ENCODE measurements around the gene MCTP1.

MCTP1 gene

DNA sequence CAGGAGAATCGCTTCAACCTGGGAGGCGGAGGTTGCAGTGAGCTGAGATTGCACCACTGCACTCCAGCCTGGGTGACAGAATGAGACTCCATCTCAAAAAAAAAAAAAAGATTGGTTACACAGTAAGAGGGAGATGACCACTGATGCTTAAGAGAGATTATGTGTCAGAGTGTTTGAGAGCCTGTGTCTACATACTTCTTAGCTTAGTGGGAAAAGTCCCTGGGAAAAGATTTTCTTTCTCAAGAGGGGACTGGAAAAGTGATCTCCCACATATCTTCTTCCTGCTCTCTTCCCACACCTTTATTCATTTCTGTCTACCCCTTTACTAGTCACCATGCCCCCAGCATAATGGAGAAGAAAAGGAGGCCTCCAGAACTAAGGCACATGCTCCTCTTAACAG, 55.2 kb downstream of the MCTP1 start:
- Histone ChIP-seq H4K8ac (ENCODE audit: low read depth, low read length) (no peak overlapping the region), H3K27ac (ENCODE audit: low read depth, low read length) (no peak overlapping the region), H2BK15ac (replicated peaks; ENCODE audit: low read depth) (no peak overlapping the region), H3K79me1 (ENCODE audit: low read length) (no peaks in the 10 kb centered on the region), H3K4ac (ENCODE audit: low read depth, low read length) (no peak overlapping the region), H3K56ac (ENCODE audit: low read length) (no peak overlapping the region), H2BK120ac (ENCODE audit: low read depth, low read length) (no peak overlapping the region), H3K18ac (ENCODE audit: low read length) (no peak overlapping the region), H3K27me3 (ENCODE audit: insufficient read depth, low read length, poor library complexity) (no peaks in the 10 kb centered on the region), H3K4me2 (ENCODE audit: low read length) (no peak overlapping the region), H3K9ac (ENCODE audit: low read length) (no peak overlapping the region), H2AK5ac (ENCODE audit: low read length) (no peak overlapping the region), H3K4me1 (ENCODE audit: control insufficient read depth, low read depth, low read length) (no peaks in the 10 kb centered on the region), H3K4me3 (ENCODE audit: low read length) (no peak overlapping the region), H2BK5ac (ENCODE audit: low read length) (no peak overlapping the region), H4K5ac (ENCODE audit: low read length) (no peak overlapping the region), H3K23ac (ENCODE audit: low read length) (no peak overlapping the region), H3K79me2 (ENCODE audit: control insufficient read depth, insufficient read depth, low read length) (no peaks in the 10 kb centered on the region), H3K36me3 (ENCODE audit: control insufficient read depth, insufficient read depth, low read length) (no peaks in the 10 kb centered on the region)
- no peak for DNase-seq
- WGBS (ENCODE audit: extremely low coverage, insufficient coverage, low lambda C conversion rate): no CpG with 5 or more reads among the region's 2 CpGs

GRCh38 chr5:95224701-95225459, 60.0 kb downstream of the MCTP1 start:
- no peaks in the 10 kb centered on the region for H3K27me3 ChIP-seq (ENCODE audit: insufficient read depth, low read length, poor library complexity)

GRCh38 chr5:95223566-95224258, 61.2 kb downstream of the MCTP1 start:
- H2BK5ac ChIP-seq (ENCODE audit: low read length): no peak overlapping the region
- H2BK15ac ChIP-seq (replicated peaks; ENCODE audit: low read depth): no peak overlapping the region
- no peak overlapping the region for H3K27ac ChIP-seq (ENCODE audit: low read depth, low read length)
- H3K4me1 ChIP-seq (ENCODE audit: control insufficient read depth, low read depth, low read length): no peaks in the 10 kb centered on the region
- no peak overlapping the region for H3K4me3 ChIP-seq (ENCODE audit: low read length)
- no peak overlapping the region for H2AK5ac ChIP-seq (ENCODE audit: low read length)
- WGBS (ENCODE audit: extremely low coverage, insufficient coverage, low lambda C conversion rate): no CpG with 5 or more reads among the region's 2 CpGs
- DNase-seq: no peak
- H3K27me3 ChIP-seq (ENCODE audit: insufficient read depth, low read length, poor library complexity): no peaks in the 10 kb centered on the region
- H3K79me2 ChIP-seq (ENCODE audit: control insufficient read depth, insufficient read depth, low read length): no peaks in the 10 kb centered on the region
- H3K4me2 ChIP-seq (ENCODE audit: low read length): no peak overlapping the region
- H3K4ac ChIP-seq (ENCODE audit: low read depth, low read length): no peak overlapping the region
- no peak overlapping the region for H2BK120ac ChIP-seq (ENCODE audit: low read depth, low read length)
- H4K5ac ChIP-seq (ENCODE audit: low read length): no peak overlapping the region
- H3K36me3 ChIP-seq (ENCODE audit: control insufficient read depth, insufficient read depth, low read length): no peaks in the 10 kb centered on the region
- H3K79me1 ChIP-seq (ENCODE audit: low read length): no peaks in the 10 kb centered on the region
- H3K56ac ChIP-seq (ENCODE audit: low read length): no peak overlapping the region
- no peak overlapping the region for H3K23ac ChIP-seq (ENCODE audit: low read length)
- no peak overlapping the region for H3K9ac ChIP-seq (ENCODE audit: low read length)
- no peak overlapping the region for H3K18ac ChIP-seq (ENCODE audit: low read length)
- no peak overlapping the region for H4K8ac ChIP-seq (ENCODE audit: low read depth, low read length)

More at GRCh38 chr5:95224701-95225459, 60.0 kb downstream of the MCTP1 start:
- Histone ChIP-seq H4K5ac (ENCODE audit: low read length) (no peak overlapping the region), H3K23ac (ENCODE audit: low read length) (no peak overlapping the region), H3K79me1 (ENCODE audit: low read length) (no peaks in the 10 kb centered on the region), H3K4me1 (ENCODE audit: control insufficient read depth, low read depth, low read length) (no peaks in the 10 kb centered on the region), H3K4ac (ENCODE audit: low read depth, low read length) (no peak overlapping the region), H3K4me3 (ENCODE audit: low read length) (no peak overlapping the region), H2BK120ac (ENCODE audit: low read depth, low read length) (no peak overlapping the region), H3K79me2 (ENCODE audit: control insufficient read depth, insufficient read depth, low read length) (no peaks in the 10 kb centered on the region), H2BK5ac (ENCODE audit: low read length) (no peak overlapping the region), H4K8ac (ENCODE audit: low read depth, low read length) (no peak overlapping the region), H3K4me2 (ENCODE audit: low read length) (no peak overlapping the region), H3K9ac (ENCODE audit: low read length) (no peak overlapping the region), H3K56ac (ENCODE audit: low read length) (no peak overlapping the region), H3K27ac (ENCODE audit: low read depth, low read length) (no peak overlapping the region), H3K36me3 (ENCODE audit: control insufficient read depth, insufficient read depth, low read length) (no peaks in the 10 kb centered on the region), H3K18ac (ENCODE audit: low read length) (no peak overlapping the region), H2BK15ac (replicated peaks; ENCODE audit: low read depth) (no peak overlapping the region), H2AK5ac (ENCODE audit: low read length) (no peak overlapping the region)
- no peak for DNase-seq

GRCh38 chr5:95222836-95223235, 62.1 kb downstream of the MCTP1 start:
- no peak overlapping the region for H4K5ac ChIP-seq (ENCODE audit: low read length)
- H3K4me3 ChIP-seq (ENCODE audit: low read length): no peak overlapping the region
- H3K4me2 ChIP-seq (ENCODE audit: low read length): no peak overlapping the region
- no peak for DNase-seq
- no peak overlapping the region for H3K9ac ChIP-seq (ENCODE audit: low read length)
- WGBS (ENCODE audit: extremely low coverage, insufficient coverage, low lambda C conversion rate): no CpG with 5 or more reads among the region's 2 CpGs
- H3K79me1 ChIP-seq (ENCODE audit: low read length): no peaks in the 10 kb centered on the region
- H3K4me1 ChIP-seq (ENCODE audit: control insufficient read depth, low read depth, low read length): no peaks in the 10 kb centered on the region
- no peaks in the 10 kb centered on the region for H3K36me3 ChIP-seq (ENCODE audit: control insufficient read depth, insufficient read depth, low read length)
- H3K56ac ChIP-seq (ENCODE audit: low read length): no peak overlapping the region
- no peaks in the 10 kb centered on the region for H3K79me2 ChIP-seq (ENCODE audit: control insufficient read depth, insufficient read depth, low read length)
- H2BK120ac ChIP-seq (ENCODE audit: low read depth, low read length): no peak overlapping the region
- no peak overlapping the region for H3K27ac ChIP-seq (ENCODE audit: low read depth, low read length)
- H2AK5ac ChIP-seq (ENCODE audit: low read length): no peak overlapping the region
- H3K4ac ChIP-seq (ENCODE audit: low read depth, low read length): no peak overlapping the region
- H2BK15ac ChIP-seq (replicated peaks; ENCODE audit: low read depth): no peak overlapping the region
- H3K23ac ChIP-seq (ENCODE audit: low read length): no peak overlapping the region
- H4K8ac ChIP-seq (ENCODE audit: low read depth, low read length): no peak overlapping the region
- no peaks in the 10 kb centered on the region for H3K27me3 ChIP-seq (ENCODE audit: insufficient read depth, low read length, poor library complexity)
- no peak overlapping the region for H3K18ac ChIP-seq (ENCODE audit: low read length)
- no peak overlapping the region for H2BK5ac ChIP-seq (ENCODE audit: low read length)

- no peak overlapping the region for H3K4ac ChIP-seq (ENCODE audit: low read depth, low read length)
- no peak overlapping the region for H3K27ac ChIP-seq (ENCODE audit: low read depth, low read length)
- no peak overlapping the region for H2BK120ac ChIP-seq (ENCODE audit: low read depth, low read length)
- H3K27me3 ChIP-seq (ENCODE audit: insufficient read depth, low read length, poor library complexity): no peaks in the 10 kb centered on the region
- no peak overlapping the region for H3K4me2 ChIP-seq (ENCODE audit: low read length)
- no peak overlapping the region for H3K23ac ChIP-seq (ENCODE audit: low read length)
- H3K79me1 ChIP-seq (ENCODE audit: low read length): no peaks in the 10 kb centered on the region
- WGBS (ENCODE audit: extremely low coverage, insufficient coverage, low lambda C conversion rate): no CpG with 5 or more reads among the region's 2 CpGs
- no peak overlapping the region for H3K18ac ChIP-seq (ENCODE audit: low read length)
- no peak overlapping the region for H2BK5ac ChIP-seq (ENCODE audit: low read length)
- no peak overlapping the region for H4K5ac ChIP-seq (ENCODE audit: low read length)
- H3K56ac ChIP-seq (ENCODE audit: low read length): no peak overlapping the region
- no peak overlapping the region for H3K4me3 ChIP-seq (ENCODE audit: low read length)
- no peak overlapping the region for H3K9ac ChIP-seq (ENCODE audit: low read length)
- DNase-seq: no peak
- no peak overlapping the region for H4K8ac ChIP-seq (ENCODE audit: low read depth, low read length)
- H2AK5ac ChIP-seq (ENCODE audit: low read length): no peak overlapping the region
- no peaks in the 10 kb centered on the region for H3K79me2 ChIP-seq (ENCODE audit: control insufficient read depth, insufficient read depth, low read length)
- H3K4me1 ChIP-seq (ENCODE audit: control insufficient read depth, low read depth, low read length): no peaks in the 10 kb centered on the region
- H3K36me3 ChIP-seq (ENCODE audit: control insufficient read depth, insufficient read depth, low read length): no peaks in the 10 kb centered on the region
- no peak overlapping the region for H2BK15ac ChIP-seq (replicated peaks; ENCODE audit: low read depth)
Measured at GRCh38 chr5:95221234-95221633, 63.7 kb downstream of the MCTP1 start.

Data from mesendoderm (in vitro differentiated cells).